Omental fat pad (tissue), 4 donors: Measurements from ENCODE around the gene PRKAG2. TPM values are rescaled to one million over a fixed set of nuclear protein-coding genes. Genes with fewer than 3 reads are reported as not detected.

Experiments
- ATAC-seq: fragments of 150-250 bp; one replicate; pipeline ENCODE4 v1.9.1; 2016; ENCODE audit warnings: mild to moderate bottlenecking, moderate library complexity; ENCODE audit not compliant: low FRiP score
- DNase-seq: peaks from one replicate; pipeline ENCODE4 v3.0.0-alpha.2; 2019; ENCODE audit warnings: low spot score
- total RNA-seq, 4 donors: library from RNA; depleted of rRNA; stranded (reverse); fragments of >200 nt; gene quantifications; one replicate each; pipeline ENCODE4 v1.1.0, GENCODE V29; 2016
- TF ChIP-seq, protein P1 (sequence below), 3 donors: fragments of 450-650 bp; IDR thresholded peaks; one replicate each; pipeline ENCODE4 v1.5.1; 2016 to 2017; ENCODE audit warnings: antibody characterized with exemption in 3 of 3, mild to moderate bottlenecking in 3 of 3, moderate library complexity in 2 of 3

The PRKAG2 gene
- total RNA-seq, 4 donors from 2014 or later, result 31.6 to 49.5 (median 36.9) TPM

DNA sequence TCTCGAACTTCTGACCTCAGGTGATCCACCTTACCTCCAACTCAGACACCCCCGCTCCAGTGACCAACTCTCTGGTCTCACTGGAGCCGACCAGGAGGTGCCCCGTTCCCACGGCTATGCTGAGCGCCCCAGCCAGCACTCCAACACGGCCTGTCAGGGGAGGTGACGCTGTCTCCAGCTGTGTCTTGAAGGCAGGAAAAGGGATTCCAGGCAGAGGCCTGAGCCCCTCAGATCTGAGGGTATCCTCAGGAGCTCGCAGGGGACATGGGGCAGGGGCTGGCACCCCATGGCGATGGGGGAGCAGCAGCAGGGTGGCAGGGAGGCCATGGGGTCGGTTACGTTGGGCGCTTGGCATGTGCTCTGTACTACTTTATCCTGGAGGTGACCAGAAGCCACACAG is 262.9 kb downstream of the PRKAG2 start:
- DNase-seq (no peak), ATAC-seq (no peak)
- TF ChIP-seq, protein P1, sequence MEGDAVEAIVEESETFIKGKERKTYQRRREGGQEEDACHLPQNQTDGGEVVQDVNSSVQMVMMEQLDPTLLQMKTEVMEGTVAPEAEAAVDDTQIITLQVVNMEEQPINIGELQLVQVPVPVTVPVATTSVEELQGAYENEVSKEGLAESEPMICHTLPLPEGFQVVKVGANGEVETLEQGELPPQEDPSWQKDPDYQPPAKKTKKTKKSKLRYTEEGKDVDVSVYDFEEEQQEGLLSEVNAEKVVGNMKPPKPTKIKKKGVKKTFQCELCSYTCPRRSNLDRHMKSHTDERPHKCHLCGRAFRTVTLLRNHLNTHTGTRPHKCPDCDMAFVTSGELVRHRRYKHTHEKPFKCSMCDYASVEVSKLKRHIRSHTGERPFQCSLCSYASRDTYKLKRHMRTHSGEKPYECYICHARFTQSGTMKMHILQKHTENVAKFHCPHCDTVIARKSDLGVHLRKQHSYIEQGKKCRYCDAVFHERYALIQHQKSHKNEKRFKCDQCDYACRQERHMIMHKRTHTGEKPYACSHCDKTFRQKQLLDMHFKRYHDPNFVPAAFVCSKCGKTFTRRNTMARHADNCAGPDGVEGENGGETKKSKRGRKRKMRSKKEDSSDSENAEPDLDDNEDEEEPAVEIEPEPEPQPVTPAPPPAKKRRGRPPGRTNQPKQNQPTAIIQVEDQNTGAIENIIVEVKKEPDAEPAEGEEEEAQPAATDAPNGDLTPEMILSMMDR (IDR thresholded peaks at IDR 0.05), result no peak

GRCh38 chr7:151611878-151612277 is 265.0 kb downstream of the PRKAG2 start:
- DNase-seq (no peak), ATAC-seq (no peak)
- TF ChIP-seq, protein P1 (IDR thresholded peaks at IDR 0.05), result no peak

DNA sequence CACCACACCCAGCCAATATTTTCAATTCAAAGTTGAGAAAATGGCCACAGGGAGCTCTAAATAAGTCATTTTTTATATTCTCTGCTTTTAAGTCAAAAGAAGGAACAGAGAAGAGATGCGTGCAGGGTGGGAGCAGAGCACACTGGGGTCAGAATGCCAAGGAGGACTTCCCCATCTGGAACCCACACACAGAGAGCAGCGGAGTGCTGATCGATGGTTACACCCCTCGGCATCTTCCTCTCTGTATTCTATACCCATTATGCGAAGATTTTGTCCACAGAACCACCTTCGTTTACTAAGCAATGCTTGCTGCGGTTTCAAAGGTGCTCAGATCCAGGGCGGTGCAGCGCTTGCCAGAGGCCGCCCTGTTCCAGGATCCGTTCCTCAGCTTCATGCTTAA is 265.9 kb downstream of the PRKAG2 start:
- no peak for DNase-seq
- TF ChIP-seq, protein P1 (IDR thresholded peaks at IDR 0.05), result no peak
- no peak for ATAC-seq

- DNase-seq, result no peak
- ATAC-seq, result no peak
- TF ChIP-seq, protein P1 (IDR thresholded peaks at IDR 0.05), result no peak
These were observed 268.8 kb downstream of the PRKAG2 start for GRCh38 chr7:151608031-151608551.

GRCh38 chr7:151607464-151607867 is 269.4 kb downstream of the PRKAG2 start:
- no peak for DNase-seq
- TF ChIP-seq, protein P1 (IDR thresholded peaks at IDR 0.05), result no peak
- no peak for ATAC-seq

DNA sequence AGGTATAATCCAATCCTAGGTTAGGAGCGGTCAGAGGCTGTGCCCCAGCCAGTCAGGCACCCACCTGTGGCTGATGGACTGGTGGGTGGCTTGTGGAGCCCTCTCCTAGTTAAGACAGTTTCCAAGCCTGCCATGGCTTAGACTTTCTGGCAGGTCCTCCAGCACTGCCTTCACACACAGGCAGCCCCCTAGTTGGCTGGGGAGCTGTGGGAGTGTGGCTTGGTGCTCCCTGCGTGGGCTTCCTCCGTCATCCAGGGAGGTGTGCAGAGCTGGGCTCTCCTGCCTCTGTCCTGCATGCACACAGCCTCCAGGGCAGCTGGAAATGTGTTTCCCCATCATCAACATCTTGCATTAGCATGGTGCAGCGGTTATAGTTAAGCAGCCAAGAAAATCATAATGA is 273.0 kb downstream of the PRKAG2 start:
- no peak for DNase-seq
- ATAC-seq, result no peak
- TF ChIP-seq, protein P1 (IDR thresholded peaks at IDR 0.05), result no peak

GRCh38 chr7:151601521-151602305 is 275.2 kb downstream of the PRKAG2 start:
- ATAC-seq (no peak), DNase-seq (no peak)
- TF ChIP-seq, protein P1 (IDR thresholded peaks at IDR 0.05), result no peak
